OCI-LY7 (cell line): ENCODE results near the gene DNAJC8. TPM values are rescaled to one million over a fixed set of nuclear protein-coding genes. Genes with fewer than 3 reads are reported as not detected.
A peak's percentile ranks its signal among the peaks of the same experiment; 100 is the strongest.

ENCODE experiments used
- Bru-seq: library from RNA; stranded (reverse); fragments of 400-500 nt; gene quantifications from one replicate; lab custom pipeline; 2021; lab: Mats Ljungman, UMichigan
- BruChase-seq, 2 experiments: library from RNA; stranded (reverse); fragments of 400-500 nt; gene quantifications; one replicate each; lab custom pipeline; 2021; lab: Mats Ljungman, UMichigan
- BruUV-seq: library from RNA; stranded (reverse); fragments of 400-500 nt; replicated peaks from 2 replicates; lab custom pipeline; 2021; lab: Mats Ljungman, UMichigan
- CTCF ChIA-PET: fragments of 300-600 bp; sonication (Branson Sonifier 250); formaldehyde crosslinking; loops from one replicate; lab custom pipeline; 2022; ENCODE audit warnings: antibody characterized with exemption; ENCODE audit not compliant: unreplicated experiment; lab: Charles Lee
- POLR2A ChIA-PET: fragments of 300-600 bp; sonication (Branson Sonifier 250); formaldehyde crosslinking; loops from one replicate; lab custom pipeline; 2022; ENCODE audit warnings: antibody characterized with exemption; lab: Charles Lee
- DNase-seq: peaks from one replicate; pipeline ENCODE4 v3.0.0-alpha.2; 2015; ENCODE audit warnings: low spot score
- H2AFZ ChIP-seq: fragments of 200-600 bp; sonication (generic), shearing (Covaris generic); 2 replicates; pipeline ENCODE4 v1.6.1; 2014; ENCODE audit warnings: mild to moderate bottlenecking, antibody characterized with exemption, low read length, moderate library complexity
- H3K27ac ChIP-seq: fragments of 200-600 bp; sonication (generic); 2 replicates; pipeline ENCODE4 v1.5.1; 2014; ENCODE audit warnings: mixed run types, low read depth, mild to moderate bottlenecking, moderate library complexity, low read length, inconsistent platforms; ENCODE audit not compliant: poor library complexity, severe bottlenecking
- H3K36me3 ChIP-seq: fragments of 200-600 bp; sonication (generic); 2 replicates; pipeline ENCODE4 v1.6.1; 2014; ENCODE audit warnings: mild to moderate bottlenecking, antibody characterized with exemption, low read length, moderate library complexity, mixed read lengths; ENCODE audit not compliant: insufficient read depth
- H3K4me1 ChIP-seq: fragments of 200-600 bp; sonication (generic); 2 replicates; pipeline ENCODE4 v1.5.1; 2014; ENCODE audit warnings: mild to moderate bottlenecking, low read length; ENCODE audit not compliant: insufficient read depth, poor library complexity, severe bottlenecking
- H3K4me2 ChIP-seq: fragments of 200-600 bp; sonication (generic); 2 replicates; pipeline ENCODE4 v1.6.1; 2014; ENCODE audit warnings: mild to moderate bottlenecking, low read length
- H3K4me3 ChIP-seq: fragments of 200-600 bp; sonication (generic); 2 replicates; pipeline ENCODE4 v1.5.1; 2014; ENCODE audit warnings: mild to moderate bottlenecking, low read depth, low read length; ENCODE audit not compliant: poor library complexity, severe bottlenecking
- H3K79me2 ChIP-seq: fragments of 200-600 bp; sonication (generic); 2 replicates; pipeline ENCODE4 v1.6.1; 2016; ENCODE audit warnings: low read depth, mild to moderate bottlenecking, low read length, moderate library complexity, mixed read lengths; ENCODE audit not compliant: insufficient read depth
- H3K9me2 ChIP-seq: fragments of 200-600 bp; sonication (generic); 2 replicates; pipeline ENCODE4 v1.6.1; 2016; ENCODE audit warnings: mild to moderate bottlenecking, low read length, mixed read lengths; ENCODE audit not compliant: insufficient read depth
- H3K9me3 ChIP-seq: fragments of 200-600 bp; sonication (generic); 2 replicates; pipeline ENCODE4 v1.6.1; 2014; ENCODE audit warnings: mild to moderate bottlenecking, mixed run types, low read length, mixed read lengths
- H4K20me1 ChIP-seq: fragments of 200-600 bp; sonication (generic); 2 replicates; pipeline ENCODE4 v1.6.1; 2014; ENCODE audit warnings: mild to moderate bottlenecking, antibody characterized with exemption, low read length, moderate library complexity, mixed read lengths; ENCODE audit not compliant: insufficient read depth
- CTCF ChIP-seq: fragments of 200-600 bp; sonication (generic); conservative IDR thresholded peaks from 2 replicates; pipeline ENCODE4 v1.5.1; 2014; ENCODE audit warnings: mild to moderate bottlenecking, antibody characterized with exemption, low read length, moderate library complexity, mixed read lengths
- EZH2phosphoT487 ChIP-seq: fragments of 200-600 bp; sonication (generic); IDR thresholded peaks from 2 replicates; pipeline ENCODE4 v1.6.1; 2018; ENCODE audit warnings: low read depth, borderline replicate concordance, mild to moderate bottlenecking, mixed run types, antibody characterized with exemption, low read length, moderate library complexity, mixed read lengths
- intact Hi-C: fragments of 100-400 bp; cut with micrococcal nuclease; formaldehyde crosslinking; loops from one replicate; pipeline ENCODE4 v1.10.0; 2022; ENCODE audit not compliant: unreplicated experiment
- long read RNA-seq: library from polyadenylated mRNA; stranded (forward); transcript quantifications from one replicate; pipeline ENCODE4 v2.0.0, GENCODE V29; 2022
- total RNA-seq, 2 experiments: library from RNA; depleted of rRNA in 1 of 2; stranded (reverse); fragments of >200 nt in 1 of 2; shearing (Covaris generic) in 1 of 2; gene quantifications; 2 replicates each; pipeline ENCODE4 v1.2.3, GENCODE V29; 2014 to 2022

Gene DNAJC8
- 71.1 and 94.6 TPM in 2 replicates for total RNA-seq (2014; rRNA removed; shearing (Covaris generic))
- total RNA-seq (2022) = 121 and 129 TPM in 2 replicates
- Bru-seq, nascent RNA = percentile 80 among the genes with signal in this experiment
- BruChase-seq, experiment 1, labeled RNA remaining after a 6-hour chase = percentile 86 among the genes with signal in this experiment
- BruChase-seq, experiment 2, labeled RNA remaining after a 2-hour chase = percentile 78 among the genes with signal in this experiment
- long read RNA-seq, transcript DNAJC8-201 (9 exons, 1,759 nt) = major isoform, 464 of 521 reads
- long read RNA-seq, transcript DNAJC8-205 (10 exons, 1,600 nt) = minor isoform, 21 of 521 reads
- long read RNA-seq, partial matches to known transcripts = 7 of 521 reads
- long read RNA-seq, other reads (novel, unspliced or antisense) = 29 of 521 reads

GRCh38 chr1:28232558-28233263 is at the start of gene DNAJC8:
Gene DNAJC8 (minus strand): TSS chr1:28233029. CDS start chr1:28232998, 31 bp downstream.
- no peak for TF ChIP-seq EZH2phosphoT487
- no peak for TF ChIP-seq CTCF
- POLR2A ChIA-PET = interaction anchor here (5.1 kb wide), 1 partner anchor 14 kb away, joined by 71 read pairs; no protein-coding TSS in a partner anchor

GRCh38 chr1:28281608-28282425 is 49.0 kb upstream of the DNAJC8 start:
- Histone ChIP-seq H4K20me1 (no peaks in the 10 kb centered on the region), H3K4me2 (no peak overlapping the region), H3K36me3 (peaks cover 44% of the 10 kb centered on the region), H3K9me3 (no peaks in the 10 kb centered on the region), H3K4me3 (no peak overlapping the region), H3K79me2 (no peaks in the 10 kb centered on the region), H3K27ac (no peak overlapping the region), H3K9me2 (no peaks in the 10 kb centered on the region), H2AFZ (no peak overlapping the region), H3K4me1 (no peaks in the 10 kb centered on the region)
- ChIA-PET POLR2A (no interaction called here), CTCF (no interaction called here)
- DNase-seq = no peak
- intact Hi-C loops = no loop called here
- no peak for TF ChIP-seq CTCF
- no peak for TF ChIP-seq EZH2phosphoT487
- BruUV-seq = TSS peak; percentile 43

More at GRCh38 chr1:28232558-28233263, at the start of gene DNAJC8:
- Histone ChIP-seq H3K4me1 (peaks cover 32% of the 10 kb centered on the region), H3K27ac (peak within 1 kb of the TSS; percentile 1), H3K9me2 (no peaks in the 10 kb centered on the region), H3K36me3 (peaks cover 44% of the 10 kb centered on the region), H3K4me3 (peak within 1 kb of the TSS; percentile 81), H4K20me1 (peaks cover 9% of the 10 kb centered on the region), H3K79me2 (peaks cover 63% of the 10 kb centered on the region), H2AFZ (peak within 1 kb of the TSS; percentile 48; the same call in 1 of the 2 replicates), H3K9me3 (no peaks in the 10 kb centered on the region), H3K4me2 (peak within 1 kb of the TSS; percentile 84)
- peak; percentile 94 for DNase-seq
- BruUV-seq = TSS peak; percentile 61
- intact Hi-C loops = no loop called here
- CTCF ChIA-PET = interaction anchor here (0.6 kb wide), 1 partner anchor 34 kb away, joined by 4 read pairs; no protein-coding TSS in a partner anchor
